RWPE2 (cell line): ENCODE data around the gene CTNND2.

ENCODE experiments used
- ATAC-seq: fragments of 200-7000 bp; cut with Tn5 transposase; 3 replicates; pipeline ENCODE4 v1.9.1; 2021; ENCODE audit warnings: low read depth
- DNase-seq: peaks from one replicate; pipeline ENCODE4 v3.0.0-alpha.2; 2020; ENCODE audit warnings: low spot score
- H3K27ac ChIP-seq: fragments of 450-650 bp; 2 replicates; pipeline ENCODE4 v1.5.1; 2017; ENCODE audit warnings: mild to moderate bottlenecking; ENCODE audit not compliant: poor library complexity, severe bottlenecking
- H3K27me3 ChIP-seq: fragments of 250-450 bp; sonication (Bioruptor Pico); 2 replicates; pipeline ENCODE4 v1.5.1; 2021; ENCODE audit warnings: mild to moderate bottlenecking, moderate library complexity; ENCODE audit not compliant: insufficient read depth, poor library complexity, severe bottlenecking
- H3K36me3 ChIP-seq: fragments of 250-450 bp; sonication (Bioruptor Pico); 2 replicates; pipeline ENCODE4 v1.5.1; 2020; ENCODE audit warnings: low read depth, mild to moderate bottlenecking, moderate library complexity
- H3K4me1 ChIP-seq: fragments of 250-450 bp; sonication (Bioruptor Pico); 2 replicates; pipeline ENCODE4 v1.5.1; 2021; ENCODE audit warnings: mild to moderate bottlenecking, moderate library complexity; ENCODE audit not compliant: insufficient read depth, poor library complexity, severe bottlenecking
- H3K4me3 ChIP-seq: fragments of 250-450 bp; sonication (Bioruptor Pico); 2 replicates; pipeline ENCODE4 v1.5.1; 2021; ENCODE audit warnings: mild to moderate bottlenecking, moderate library complexity; ENCODE audit not compliant: severe bottlenecking
- H3K9me3 ChIP-seq: fragments of 250-450 bp; sonication (Bioruptor Pico); 2 replicates; pipeline ENCODE4 v1.5.1; 2021; ENCODE audit warnings: mild to moderate bottlenecking, moderate library complexity; ENCODE audit not compliant: severe bottlenecking
- CTCF ChIP-seq: fragments of 450-650 bp; IDR thresholded peaks from one replicate; pipeline ENCODE4 v1.5.1; 2017; ENCODE audit warnings: mild to moderate bottlenecking, moderate library complexity; ENCODE audit not compliant: poor library complexity, severe bottlenecking

Gene CTNND2

GRCh38 chr5:11502783-11503182 lies 401.5 kb downstream of the CTNND2 start:
- no peak overlapping the region for H3K27ac ChIP-seq
- no peaks in the 10 kb centered on the region for H3K36me3 ChIP-seq
- H3K9me3 ChIP-seq = no peaks in the 10 kb centered on the region
- TF ChIP-seq CTCF = no peak
- H3K4me3 ChIP-seq = no peak overlapping the region
- no peaks in the 10 kb centered on the region for H3K27me3 ChIP-seq
- no peak for ATAC-seq
- H3K4me1 ChIP-seq = no peaks in the 10 kb centered on the region
- no peak for DNase-seq

GRCh38 chr5:11497651-11498050 lies 406.6 kb downstream of the CTNND2 start:
- DNase-seq (no peak), ATAC-seq (peak; percentile 67)
- H3K36me3 ChIP-seq = no peaks in the 10 kb centered on the region
- H3K4me1 ChIP-seq = no peaks in the 10 kb centered on the region
- TF ChIP-seq CTCF = no peak
- H3K27me3 ChIP-seq = no peaks in the 10 kb centered on the region
- no peak overlapping the region for H3K4me3 ChIP-seq
- H3K27ac ChIP-seq = no peak overlapping the region
- H3K9me3 ChIP-seq = no peaks in the 10 kb centered on the region

GRCh38 chr5:11496137-11496719 lies 408.0 kb downstream of the CTNND2 start:
- Histone ChIP-seq H3K27me3 (no peaks in the 10 kb centered on the region), H3K36me3 (no peaks in the 10 kb centered on the region), H3K27ac (no peak overlapping the region), H3K4me1 (no peaks in the 10 kb centered on the region), H3K4me3 (no peak overlapping the region), H3K9me3 (no peaks in the 10 kb centered on the region)
- ATAC-seq = peak; percentile 55
- TF ChIP-seq CTCF = no peak
- DNase-seq = no peak

GRCh38 chr5:11494340-11494739 lies 409.9 kb downstream of the CTNND2 start:
- ATAC-seq (no peak), DNase-seq (no peak)
- H3K27ac ChIP-seq = no peak overlapping the region
- peak; percentile 72 for TF ChIP-seq CTCF
- H3K27me3 ChIP-seq = peaks cover 9% of the 10 kb centered on the region
- H3K36me3 ChIP-seq = no peaks in the 10 kb centered on the region
- no peak overlapping the region for H3K4me3 ChIP-seq
- H3K9me3 ChIP-seq = no peaks in the 10 kb centered on the region
- no peaks in the 10 kb centered on the region for H3K4me1 ChIP-seq

GRCh38 chr5:11491404-11492075 lies 412.7 kb downstream of the CTNND2 start:
- Histone ChIP-seq H3K27ac (no peak overlapping the region), H3K9me3 (no peaks in the 10 kb centered on the region), H3K4me3 (no peak overlapping the region), H3K4me1 (no peaks in the 10 kb centered on the region), H3K36me3 (no peaks in the 10 kb centered on the region), H3K27me3 (peaks cover 9% of the 10 kb centered on the region)
- no peak for ATAC-seq
- TF ChIP-seq CTCF = no peak
- no peak for DNase-seq
